Mesendoderm (in vitro differentiated cells): ENCODE measurements around the gene SLC7A4.

Experiments used
- DNase-seq: peaks from one replicate; pipeline ENCODE4 v3.0.0; 2013
- H2AK5ac ChIP-seq: 2 replicates; pipeline ENCODE4 v1.6.1; 2013; ENCODE audit warnings: low read length, inconsistent platforms
- H2BK120ac ChIP-seq: 2 replicates; pipeline ENCODE4 v1.6.1; 2013; ENCODE audit warnings: low read depth, mild to moderate bottlenecking, low read length, moderate library complexity, mixed read lengths
- H2BK15ac ChIP-seq: replicated peaks from 2 replicates; pipeline ENCODE4 v1.6.1; 2013; ENCODE audit warnings: low read depth, mild to moderate bottlenecking, moderate library complexity
- H2BK5ac ChIP-seq: 2 replicates; pipeline ENCODE4 v1.6.1; 2013; ENCODE audit warnings: low read length, inconsistent platforms
- H3K18ac ChIP-seq: 2 replicates; pipeline ENCODE4 v1.6.1; 2013; ENCODE audit warnings: mild to moderate bottlenecking, low read length, mixed read lengths
- H3K23ac ChIP-seq: one replicate; pipeline ENCODE4 v1.6.1; 2013; ENCODE audit warnings: low read length
- H3K27ac ChIP-seq: 2 replicates; pipeline ENCODE4 v1.5.1; 2013; ENCODE audit warnings: low read depth, mild to moderate bottlenecking, inconsistent platforms, low read length, moderate library complexity
- H3K27me3 ChIP-seq: 2 replicates; pipeline ENCODE4 v1.6.1; 2013; ENCODE audit warnings: low read length, control low read depth, mild to moderate bottlenecking, inconsistent platforms; ENCODE audit not compliant: insufficient read depth, poor library complexity
- H3K36me3 ChIP-seq: 2 replicates; pipeline ENCODE4 v1.6.1; 2013; ENCODE audit warnings: low read length, inconsistent platforms; ENCODE audit not compliant: control insufficient read depth, insufficient read depth
- H3K4ac ChIP-seq: one replicate; pipeline ENCODE4 v1.6.1; 2013; ENCODE audit warnings: low read depth, mild to moderate bottlenecking, low read length, moderate library complexity
- H3K4me1 ChIP-seq: 2 replicates; pipeline ENCODE4 v1.6.1; 2013; ENCODE audit warnings: low read depth, low read length, inconsistent platforms; ENCODE audit not compliant: control insufficient read depth
- H3K4me2 ChIP-seq: 2 replicates; pipeline ENCODE4 v1.6.1; 2013; ENCODE audit warnings: low read length
- H3K4me3 ChIP-seq: 2 replicates; pipeline ENCODE4 v1.5.1; 2013; ENCODE audit warnings: mild to moderate bottlenecking, low read length
- H3K56ac ChIP-seq: one replicate; pipeline ENCODE4 v1.6.1; 2013; ENCODE audit warnings: low read length
- H3K79me1 ChIP-seq: 2 replicates; pipeline ENCODE4 v1.6.1; 2013; ENCODE audit warnings: low read length, inconsistent platforms
- H3K79me2 ChIP-seq: 2 replicates; pipeline ENCODE4 v1.6.1; 2013; ENCODE audit warnings: mild to moderate bottlenecking, low read length; ENCODE audit not compliant: control insufficient read depth, insufficient read depth
- H3K9ac ChIP-seq: 2 replicates; pipeline ENCODE4 v1.6.1; 2013; ENCODE audit warnings: low read length, inconsistent platforms
- H4K5ac ChIP-seq: one replicate; pipeline ENCODE4 v1.6.1; 2013; ENCODE audit warnings: low read length
- H4K8ac ChIP-seq: one replicate; pipeline ENCODE4 v1.6.1; 2013; ENCODE audit warnings: low read depth, mild to moderate bottlenecking, control low read depth, low read length, moderate library complexity
- WGBS: extraction: QIAGEN DNeasy Blood & Tissue Kit; methylation state at CpG from one replicate; pipeline ENCODE4 v1.1.7; 2013; ENCODE audit warnings: low lambda C conversion rate, missing lambda C conversion rate; ENCODE audit not compliant: insufficient coverage; ENCODE audit errors: extremely low coverage; 5-methylcytosine and 5-hydroxymethylcytosine counted together

Gene SLC7A4

DNA sequence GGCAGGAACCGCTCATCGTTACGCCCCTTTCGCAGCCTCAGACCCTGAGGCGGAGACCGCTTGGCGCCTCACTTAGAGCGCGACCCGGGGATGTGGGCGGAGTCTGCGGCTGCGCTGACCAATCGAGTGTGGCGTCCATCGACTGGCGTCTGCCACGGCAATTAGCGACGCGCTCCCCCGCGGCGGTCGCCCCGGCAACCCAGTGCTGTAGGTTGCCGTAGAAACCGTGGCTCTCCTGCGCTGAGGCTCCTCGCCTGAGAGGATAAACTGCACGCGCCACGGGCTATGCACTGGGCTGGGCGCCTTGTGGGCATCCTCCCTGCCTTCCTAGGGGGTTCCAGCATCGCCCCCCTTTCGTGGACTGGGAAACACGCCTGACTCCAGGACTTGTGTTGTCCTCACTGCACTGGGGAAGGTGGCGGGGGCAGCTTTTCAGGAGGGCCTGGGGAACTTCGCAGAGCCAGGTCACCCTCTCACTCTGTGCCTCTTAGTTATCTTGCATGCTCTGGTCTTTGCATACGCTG, 18.1 kb downstream of the SLC7A4 start:
- WGBS, result no CpG with 5 or more reads among the region's 40 CpGs
- H3K27ac ChIP-seq, result peak overlapping the region; percentile 3
- no peak overlapping the region for H2AK5ac ChIP-seq

DNA sequence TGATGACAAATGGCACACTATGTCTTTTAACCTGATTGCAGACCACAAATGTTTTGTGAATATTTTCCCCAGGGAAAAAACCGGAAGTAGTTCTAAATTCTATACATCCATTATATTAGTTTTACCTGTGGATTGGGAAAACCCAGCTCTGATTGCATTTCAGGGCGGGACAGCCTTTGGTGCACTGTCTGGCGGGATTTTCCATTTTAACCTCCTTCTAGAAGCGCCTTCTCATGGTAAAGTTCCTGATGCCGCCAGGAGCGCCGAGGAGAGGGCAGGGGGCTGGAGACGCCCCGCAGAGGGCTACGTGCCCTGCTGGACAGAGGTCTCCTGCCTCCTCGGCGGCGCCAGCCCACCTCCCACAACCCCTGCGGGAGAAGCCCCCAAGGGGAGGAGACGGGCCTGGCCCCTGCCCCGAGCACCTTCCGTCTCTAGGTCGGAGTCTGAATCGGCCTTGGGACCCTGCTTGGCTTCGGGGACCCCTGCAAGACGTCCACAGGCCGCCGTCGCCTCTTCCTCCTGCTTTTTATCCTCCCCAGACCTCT, 18.6 kb downstream of the SLC7A4 start:
- Histone ChIP-seq H2BK15ac (no peak overlapping the region), H3K23ac (no peak overlapping the region), H3K4me2 (peak overlapping the region; percentile 77), H3K56ac (peak overlapping the region; percentile 91), H3K27me3 (no peaks in the 10 kb centered on the region), H2BK120ac (no peak overlapping the region), H3K4ac (peak overlapping the region; percentile 46), H3K4me1 (peaks cover 5% of the 10 kb centered on the region), H2AK5ac (no peak overlapping the region), H3K27ac (peak overlapping the region; percentile 68), H3K9ac (peak overlapping the region; percentile 77), H3K36me3 (no peaks in the 10 kb centered on the region), H3K18ac (peak overlapping the region; percentile 62), H3K4me3 (peak overlapping the region; percentile 37), H3K79me2 (no peaks in the 10 kb centered on the region), H4K5ac (no peak overlapping the region), H4K8ac (no peak overlapping the region), H3K79me1 (peaks cover 2% of the 10 kb centered on the region), H2BK5ac (peak overlapping the region; percentile 81)
- no peak for DNase-seq
- WGBS, result no CpG with 5 or more reads among the region's 24 CpGs

More for the DNA sequence above, 18.1 kb downstream of the SLC7A4 start:
- Histone ChIP-seq H2BK15ac (no peak overlapping the region), H3K36me3 (no peaks in the 10 kb centered on the region), H3K4ac (no peak overlapping the region), H3K79me2 (no peaks in the 10 kb centered on the region), H3K23ac (no peak overlapping the region), H3K79me1 (peaks cover 2% of the 10 kb centered on the region), H3K27me3 (no peaks in the 10 kb centered on the region), H3K4me1 (peaks cover 5% of the 10 kb centered on the region), H3K56ac (peak overlapping the region; percentile 91), H3K9ac (peak overlapping the region; percentile 77), H3K4me3 (no peak overlapping the region), H4K8ac (no peak overlapping the region), H3K4me2 (peak overlapping the region; percentile 77), H2BK120ac (no peak overlapping the region), H4K5ac (no peak overlapping the region), H2BK5ac (no peak overlapping the region), H3K18ac (no peak overlapping the region)
- peak; percentile 98 for DNase-seq

DNA sequence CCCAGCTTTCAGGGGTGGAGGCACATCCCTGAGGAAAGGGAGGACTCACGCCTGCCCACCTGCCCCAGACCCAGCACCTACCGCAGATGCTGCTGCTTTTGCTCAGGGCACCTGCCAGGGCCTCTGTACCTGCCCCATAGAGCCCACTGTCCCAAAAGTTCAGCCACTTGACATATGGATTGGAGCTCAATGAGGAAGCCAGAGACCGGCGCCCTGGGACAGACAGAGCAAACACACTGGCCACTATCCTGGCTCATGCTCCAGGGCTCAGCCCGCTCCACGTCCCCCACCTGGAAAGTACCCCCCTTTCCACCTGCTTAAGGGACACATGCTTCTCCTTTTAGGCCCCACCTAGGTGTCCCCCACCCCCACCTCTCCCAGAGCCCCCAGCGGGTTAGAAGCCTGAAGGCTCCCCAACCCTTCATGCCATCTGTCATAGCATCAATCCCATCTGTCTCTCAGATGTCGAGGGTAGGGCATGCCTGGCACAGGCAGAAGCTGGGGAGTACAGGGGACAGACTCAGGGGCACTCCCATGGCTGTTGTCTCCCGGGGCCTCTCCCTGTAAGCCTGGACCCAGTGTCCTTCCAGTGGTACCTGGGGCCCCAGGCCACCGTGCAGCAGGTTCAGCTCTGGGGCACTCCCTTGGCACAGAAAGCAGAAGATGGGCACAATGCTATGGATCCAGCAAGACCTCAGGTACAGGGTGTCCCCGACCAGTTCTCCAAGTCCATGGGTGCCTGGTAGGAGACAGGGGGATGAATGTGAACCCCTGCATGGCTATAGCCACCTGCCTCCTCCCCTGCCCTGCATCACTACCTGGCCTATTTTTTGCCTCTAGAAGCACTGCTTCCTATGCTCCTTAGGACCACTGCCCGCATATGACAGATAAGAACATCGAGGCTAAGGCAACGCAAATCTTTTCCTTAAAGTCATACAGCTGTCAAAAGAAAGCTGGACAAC, 19.6 kb downstream of the SLC7A4 start:
- H3K4me2 ChIP-seq, result no peak overlapping the region
- WGBS, result no CpG with 5 or more reads among the region's 14 CpGs
- no peak for DNase-seq
- H3K23ac ChIP-seq, result peak overlapping the region; percentile 66
- H4K5ac ChIP-seq, result no peak overlapping the region
- no peak overlapping the region for H2AK5ac ChIP-seq
- peaks cover 2% of the 10 kb centered on the region for H3K79me1 ChIP-seq
- H3K4me3 ChIP-seq, result no peak overlapping the region
- no peaks in the 10 kb centered on the region for H3K36me3 ChIP-seq
- H3K27ac ChIP-seq, result no peak overlapping the region
- H3K4me1 ChIP-seq, result peaks cover 5% of the 10 kb centered on the region
- H2BK15ac ChIP-seq, result no peak overlapping the region
- peak overlapping the region; percentile 15 for H3K56ac ChIP-seq
- no peak overlapping the region for H3K18ac ChIP-seq
- H2BK5ac ChIP-seq, result no peak overlapping the region
- H3K79me2 ChIP-seq, result no peaks in the 10 kb centered on the region
- no peak overlapping the region for H4K8ac ChIP-seq
- H2BK120ac ChIP-seq, result no peak overlapping the region
- no peak overlapping the region for H3K4ac ChIP-seq
- H3K9ac ChIP-seq, result no peak overlapping the region
- H3K27me3 ChIP-seq, result no peaks in the 10 kb centered on the region

DNA sequence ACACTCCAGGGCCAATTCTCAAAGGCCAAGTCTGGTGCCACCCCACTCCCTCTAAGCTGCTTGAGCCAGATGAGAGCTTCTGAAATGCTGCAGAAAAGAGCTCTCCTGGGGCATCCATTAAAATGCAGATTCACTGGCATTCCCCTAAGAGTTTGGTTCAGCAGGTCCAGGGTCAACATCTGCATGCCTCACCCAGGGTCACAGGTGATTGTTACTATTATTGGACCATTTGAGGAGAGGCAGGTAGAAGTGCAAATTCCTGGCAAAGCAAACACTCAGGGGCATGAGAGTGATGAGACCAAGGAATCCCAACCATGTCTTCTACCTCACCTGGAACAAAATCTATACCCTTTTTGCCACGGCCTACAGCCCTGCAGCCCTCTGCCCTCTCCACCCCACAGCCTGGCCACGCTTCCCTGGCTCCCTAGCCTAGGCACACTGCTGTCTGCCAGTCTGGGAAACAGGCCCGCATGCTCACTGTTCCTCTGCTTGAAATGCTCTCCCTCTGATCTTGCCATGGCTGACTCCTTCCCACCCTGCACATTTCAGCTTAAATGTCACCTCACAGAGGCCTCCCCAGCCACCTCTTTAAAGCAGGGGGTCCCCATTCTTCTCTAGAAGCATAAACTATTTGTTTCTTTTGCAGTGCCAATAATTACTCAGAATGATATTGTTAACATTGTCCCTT, 21.8 kb downstream of the SLC7A4 start:
- Histone ChIP-seq H3K4me1 (peaks cover 3% of the 10 kb centered on the region), H3K4ac (no peak overlapping the region), H3K27ac (no peak overlapping the region), H3K4me3 (no peak overlapping the region), H3K79me2 (no peaks in the 10 kb centered on the region), H3K27me3 (no peaks in the 10 kb centered on the region), H3K18ac (no peak overlapping the region), H2BK5ac (no peak overlapping the region), H4K8ac (no peak overlapping the region), H3K9ac (no peak overlapping the region), H3K36me3 (no peaks in the 10 kb centered on the region), H4K5ac (no peak overlapping the region), H3K4me2 (no peak overlapping the region), H2BK120ac (no peak overlapping the region), H3K23ac (no peak overlapping the region), H2BK15ac (no peak overlapping the region), H2AK5ac (no peak overlapping the region), H3K79me1 (peaks cover 2% of the 10 kb centered on the region), H3K56ac (no peak overlapping the region)
- no peak for DNase-seq
- WGBS, result no CpG with 5 or more reads among the region's 3 CpGs

GRCh38 chr22:21009638-21010425, 22.5 kb downstream of the SLC7A4 start:
- Histone ChIP-seq H3K18ac (no peak overlapping the region), H3K4ac (no peak overlapping the region), H3K27ac (no peak overlapping the region), H4K8ac (no peak overlapping the region), H3K9ac (no peak overlapping the region), H3K79me2 (no peaks in the 10 kb centered on the region), H3K27me3 (no peaks in the 10 kb centered on the region), H3K4me1 (peaks cover 1% of the 10 kb centered on the region), H3K79me1 (peaks cover 2% of the 10 kb centered on the region), H2BK120ac (no peak overlapping the region), H2BK15ac (no peak overlapping the region), H3K23ac (no peak overlapping the region), H4K5ac (no peak overlapping the region), H3K36me3 (no peaks in the 10 kb centered on the region), H3K4me3 (no peak overlapping the region), H3K56ac (no peak overlapping the region), H3K4me2 (no peak overlapping the region), H2AK5ac (no peak overlapping the region), H2BK5ac (no peak overlapping the region)
- peak; percentile 68 for DNase-seq
- no CpG with 5 or more reads among the region's 10 CpGs for WGBS
